OCI-LY7 (cell line): ENCODE data around the gene VSX1. TPM values are rescaled to one million over a fixed set of nuclear protein-coding genes. Genes with fewer than 3 reads are reported as not detected.

Source experiments
- Bru-seq: library from RNA; stranded (reverse); fragments of 400-500 nt; gene quantifications from one replicate; lab custom pipeline; 2021; lab: Mats Ljungman, UMichigan
- BruChase-seq, 2 experiments: library from RNA; stranded (reverse); fragments of 400-500 nt; gene quantifications; one replicate each; lab custom pipeline; 2021; lab: Mats Ljungman, UMichigan
- BruUV-seq: library from RNA; stranded (reverse); fragments of 400-500 nt; replicated peaks from 2 replicates; lab custom pipeline; 2021; lab: Mats Ljungman, UMichigan
- CTCF ChIA-PET: fragments of 300-600 bp; sonication (Branson Sonifier 250); formaldehyde crosslinking; loops from one replicate; lab custom pipeline; 2022; ENCODE audit warnings: antibody characterized with exemption; ENCODE audit not compliant: unreplicated experiment; lab: Charles Lee
- POLR2A ChIA-PET: fragments of 300-600 bp; sonication (Branson Sonifier 250); formaldehyde crosslinking; loops from one replicate; lab custom pipeline; 2022; ENCODE audit warnings: antibody characterized with exemption; lab: Charles Lee
- DNase-seq: peaks from one replicate; pipeline ENCODE4 v3.0.0-alpha.2; 2015; ENCODE audit warnings: low spot score
- H2AFZ ChIP-seq: fragments of 200-600 bp; sonication (generic), shearing (Covaris generic); 2 replicates; pipeline ENCODE4 v1.6.1; 2014; ENCODE audit warnings: mild to moderate bottlenecking, antibody characterized with exemption, low read length, moderate library complexity
- H3K27ac ChIP-seq: fragments of 200-600 bp; sonication (generic); 2 replicates; pipeline ENCODE4 v1.5.1; 2014; ENCODE audit warnings: mixed run types, low read depth, mild to moderate bottlenecking, moderate library complexity, low read length, inconsistent platforms; ENCODE audit not compliant: poor library complexity, severe bottlenecking
- H3K36me3 ChIP-seq: fragments of 200-600 bp; sonication (generic); 2 replicates; pipeline ENCODE4 v1.6.1; 2014; ENCODE audit warnings: mild to moderate bottlenecking, antibody characterized with exemption, low read length, moderate library complexity, mixed read lengths; ENCODE audit not compliant: insufficient read depth
- H3K4me1 ChIP-seq: fragments of 200-600 bp; sonication (generic); 2 replicates; pipeline ENCODE4 v1.5.1; 2014; ENCODE audit warnings: mild to moderate bottlenecking, low read length; ENCODE audit not compliant: insufficient read depth, poor library complexity, severe bottlenecking
- H3K4me2 ChIP-seq: fragments of 200-600 bp; sonication (generic); 2 replicates; pipeline ENCODE4 v1.6.1; 2014; ENCODE audit warnings: mild to moderate bottlenecking, low read length
- H3K4me3 ChIP-seq: fragments of 200-600 bp; sonication (generic); 2 replicates; pipeline ENCODE4 v1.5.1; 2014; ENCODE audit warnings: mild to moderate bottlenecking, low read depth, low read length; ENCODE audit not compliant: poor library complexity, severe bottlenecking
- H3K79me2 ChIP-seq: fragments of 200-600 bp; sonication (generic); 2 replicates; pipeline ENCODE4 v1.6.1; 2016; ENCODE audit warnings: low read depth, mild to moderate bottlenecking, low read length, moderate library complexity, mixed read lengths; ENCODE audit not compliant: insufficient read depth
- H3K9me2 ChIP-seq: fragments of 200-600 bp; sonication (generic); 2 replicates; pipeline ENCODE4 v1.6.1; 2016; ENCODE audit warnings: mild to moderate bottlenecking, low read length, mixed read lengths; ENCODE audit not compliant: insufficient read depth
- H3K9me3 ChIP-seq: fragments of 200-600 bp; sonication (generic); 2 replicates; pipeline ENCODE4 v1.6.1; 2014; ENCODE audit warnings: mild to moderate bottlenecking, mixed run types, low read length, mixed read lengths
- H4K20me1 ChIP-seq: fragments of 200-600 bp; sonication (generic); 2 replicates; pipeline ENCODE4 v1.6.1; 2014; ENCODE audit warnings: mild to moderate bottlenecking, antibody characterized with exemption, low read length, moderate library complexity, mixed read lengths; ENCODE audit not compliant: insufficient read depth
- EZH2phosphoT487 ChIP-seq: fragments of 200-600 bp; sonication (generic); IDR thresholded peaks from 2 replicates; pipeline ENCODE4 v1.6.1; 2018; ENCODE audit warnings: low read depth, borderline replicate concordance, mild to moderate bottlenecking, mixed run types, antibody characterized with exemption, low read length, moderate library complexity, mixed read lengths
- intact Hi-C: fragments of 100-400 bp; cut with micrococcal nuclease; formaldehyde crosslinking; loops from one replicate; pipeline ENCODE4 v1.10.0; 2022; ENCODE audit not compliant: unreplicated experiment
- long read RNA-seq: library from polyadenylated mRNA; stranded (forward); transcript quantifications from one replicate; pipeline ENCODE4 v2.0.0, GENCODE V29; 2022
- total RNA-seq, 2 experiments: library from RNA; depleted of rRNA in 1 of 2; stranded (reverse); fragments of >200 nt in 1 of 2; shearing (Covaris generic) in 1 of 2; gene quantifications; 2 replicates each; pipeline ENCODE4 v1.2.3, GENCODE V29; 2014 to 2022
- TF ChIP-seq, protein P1 (sequence below): fragments of 200-600 bp; sonication (generic); conservative IDR thresholded peaks from 2 replicates; pipeline ENCODE4 v1.5.1; 2014; ENCODE audit warnings: mild to moderate bottlenecking, antibody characterized with exemption, low read length, moderate library complexity, mixed read lengths

VSX1 gene
- not detected in 2 replicates for total RNA-seq (2014; rRNA removed; shearing (Covaris generic))
- not detected in 2 replicates for total RNA-seq (2022)
- not detected for Bru-seq, nascent RNA
- not detected for BruChase-seq, experiment 1, labeled RNA remaining after a 6-hour chase
- not detected for BruChase-seq, experiment 2, labeled RNA remaining after a 2-hour chase
- long read RNA-seq: 0 reads

DNA sequence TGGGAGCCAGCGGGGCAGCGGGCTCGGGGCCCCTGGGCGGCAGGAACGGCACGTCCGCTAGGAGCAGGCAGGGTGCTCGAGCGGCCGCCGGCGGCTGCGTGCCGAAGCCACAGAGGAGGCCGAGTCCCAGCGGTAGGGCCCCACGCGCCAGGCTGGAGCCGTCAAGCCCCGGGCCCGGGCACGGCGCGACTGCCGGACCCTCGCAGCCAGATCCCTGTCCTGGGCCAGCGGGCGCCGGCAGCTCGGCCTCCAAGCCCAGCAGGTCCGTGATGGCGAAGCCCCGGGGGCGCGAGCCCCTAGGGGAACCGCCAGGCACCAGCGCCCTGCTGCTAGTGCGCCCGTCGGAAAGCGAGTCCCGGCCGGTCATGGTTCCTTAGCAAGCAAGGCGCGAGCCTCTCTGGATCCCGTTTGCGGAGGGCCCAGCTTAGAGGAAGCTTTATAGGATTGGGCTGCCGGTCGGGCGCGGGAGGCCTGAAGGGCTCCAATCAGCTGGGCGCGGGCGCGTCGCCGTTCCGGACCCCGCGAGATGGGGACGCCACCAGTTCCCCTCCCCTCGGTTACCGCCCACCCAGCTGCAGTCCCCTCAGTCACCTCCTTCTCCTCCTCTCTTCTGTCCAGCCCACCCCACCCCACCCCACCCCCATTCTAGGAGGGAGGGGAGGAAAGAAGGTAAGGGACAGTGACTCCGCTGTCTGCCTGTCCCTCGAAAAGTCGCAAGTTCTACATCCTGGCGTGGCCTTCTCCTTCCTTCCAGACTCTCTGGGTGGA is at the start of gene VSX1:
TSS of gene VSX1 (minus strand) at position 412 of the 768 bp plus-strand sequence. CDS start at position 367, 45 bp downstream.
- TF ChIP-seq, protein P1, sequence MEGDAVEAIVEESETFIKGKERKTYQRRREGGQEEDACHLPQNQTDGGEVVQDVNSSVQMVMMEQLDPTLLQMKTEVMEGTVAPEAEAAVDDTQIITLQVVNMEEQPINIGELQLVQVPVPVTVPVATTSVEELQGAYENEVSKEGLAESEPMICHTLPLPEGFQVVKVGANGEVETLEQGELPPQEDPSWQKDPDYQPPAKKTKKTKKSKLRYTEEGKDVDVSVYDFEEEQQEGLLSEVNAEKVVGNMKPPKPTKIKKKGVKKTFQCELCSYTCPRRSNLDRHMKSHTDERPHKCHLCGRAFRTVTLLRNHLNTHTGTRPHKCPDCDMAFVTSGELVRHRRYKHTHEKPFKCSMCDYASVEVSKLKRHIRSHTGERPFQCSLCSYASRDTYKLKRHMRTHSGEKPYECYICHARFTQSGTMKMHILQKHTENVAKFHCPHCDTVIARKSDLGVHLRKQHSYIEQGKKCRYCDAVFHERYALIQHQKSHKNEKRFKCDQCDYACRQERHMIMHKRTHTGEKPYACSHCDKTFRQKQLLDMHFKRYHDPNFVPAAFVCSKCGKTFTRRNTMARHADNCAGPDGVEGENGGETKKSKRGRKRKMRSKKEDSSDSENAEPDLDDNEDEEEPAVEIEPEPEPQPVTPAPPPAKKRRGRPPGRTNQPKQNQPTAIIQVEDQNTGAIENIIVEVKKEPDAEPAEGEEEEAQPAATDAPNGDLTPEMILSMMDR: no peak
- TF ChIP-seq EZH2phosphoT487: no peak
- DNase-seq: no peak
- Histone ChIP-seq H3K79me2 (no peaks in the 10 kb centered on the region), H4K20me1 (no peaks in the 10 kb centered on the region), H3K4me1 (no peaks in the 10 kb centered on the region), H3K27ac (no peak within 1 kb of the TSS), H2AFZ (no peak within 1 kb of the TSS), H3K9me2 (no peaks in the 10 kb centered on the region), H3K36me3 (no peaks in the 10 kb centered on the region), H3K9me3 (no peaks in the 10 kb centered on the region), H3K4me3 (no peak within 1 kb of the TSS), H3K4me2 (no peak within 1 kb of the TSS)
- intact Hi-C loops: no loop called here
- ChIA-PET POLR2A (no interaction called here), CTCF (no interaction called here)
- BruUV-seq: no TSS peak

DNA sequence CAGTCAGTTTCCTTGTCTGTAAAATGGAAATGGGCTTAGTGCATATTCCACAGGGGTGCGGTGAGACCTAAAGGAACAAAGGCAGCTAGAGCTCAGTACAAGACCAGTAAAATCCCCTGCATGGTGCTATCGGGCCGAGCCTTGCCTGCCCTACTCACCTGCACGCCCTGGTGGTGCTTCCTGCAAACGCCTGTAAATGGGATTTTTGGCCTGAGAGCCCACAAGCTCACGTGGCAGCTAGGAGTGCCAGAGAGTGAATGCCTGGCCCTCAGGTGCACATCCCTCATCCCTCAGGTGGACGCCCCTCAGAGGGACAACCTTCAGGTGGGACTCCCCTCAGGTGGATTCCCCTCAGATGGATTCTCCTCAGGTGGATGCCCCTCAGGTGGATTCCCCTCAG is 48.0 kb upstream of the VSX1 start:
- Histone ChIP-seq H3K4me1 (no peaks in the 10 kb centered on the region), H3K36me3 (no peaks in the 10 kb centered on the region), H3K79me2 (no peaks in the 10 kb centered on the region), H3K9me3 (no peaks in the 10 kb centered on the region), H3K4me2 (no peak overlapping the region), H3K4me3 (no peak overlapping the region), H3K27ac (no peak overlapping the region), H2AFZ (no peak overlapping the region), H4K20me1 (no peaks in the 10 kb centered on the region), H3K9me2 (no peaks in the 10 kb centered on the region)
- CTCF ChIA-PET: no interaction called here
- no peak for TF ChIP-seq EZH2phosphoT487
- TF ChIP-seq, protein P1: no peak
- intact Hi-C loops: no loop called here
- DNase-seq: no peak
- POLR2A ChIA-PET: no interaction called here
- no TSS peak for BruUV-seq

DNA sequence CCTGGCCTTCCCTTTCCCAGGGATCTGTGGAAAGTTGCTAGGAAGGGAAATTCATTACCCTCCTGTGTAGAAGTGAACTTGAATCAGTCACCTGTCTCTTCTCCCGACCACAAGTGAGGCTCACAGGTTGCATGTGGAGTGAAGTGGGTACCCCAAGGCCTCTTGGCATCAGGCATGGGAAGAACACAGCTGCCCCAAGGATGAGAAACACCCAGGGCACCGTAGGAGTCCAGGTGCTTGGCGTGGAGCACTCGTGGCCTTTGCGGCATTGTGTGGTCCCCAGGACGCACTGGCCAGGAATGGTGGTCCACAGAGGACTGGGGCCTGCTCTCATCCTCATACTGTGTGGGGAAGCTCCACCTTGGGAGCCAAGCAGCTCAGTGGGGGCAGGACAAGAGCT is 47.5 kb upstream of the VSX1 start:
- Histone ChIP-seq H3K4me2 (no peak overlapping the region), H3K4me3 (no peak overlapping the region), H2AFZ (no peak overlapping the region), H3K27ac (no peak overlapping the region), H3K9me2 (no peaks in the 10 kb centered on the region), H3K79me2 (no peaks in the 10 kb centered on the region), H3K4me1 (no peaks in the 10 kb centered on the region), H3K36me3 (no peaks in the 10 kb centered on the region), H4K20me1 (no peaks in the 10 kb centered on the region), H3K9me3 (no peaks in the 10 kb centered on the region)
- TF ChIP-seq, protein P1: no peak
- no peak for TF ChIP-seq EZH2phosphoT487
- intact Hi-C loops: no loop called here
- no TSS peak for BruUV-seq
- ChIA-PET POLR2A (no interaction called here), CTCF (no interaction called here)
- no peak for DNase-seq
